Measurements from ENCODE around the gene MAGEH1.

The MAGEH1 gene

GRCh38 chrX:55490121-55490520 is 38.2 kb downstream of the MAGEH1 start:
- DNase-seq (ENCODE audit: low read depth in 2 of 2), result no peak

- DNase-seq (ENCODE audit: low read depth in 2 of 2), result no peak
These were observed 39.0 kb downstream of the MAGEH1 start for GRCh38 chrX:55490974-55491373.
